Activated T-cell treated with anti-CD3 and anti-CD28 coated beads, Interleukin-2, amount 50 U/mL, for 48 hours (primary cell): ENCODE results near the gene SZT2.
"Not testable (repeated sequence)": the region's sequence is repeated elsewhere in the genome, so short reads cannot be mapped to it uniquely, and the experiment has no call there.

Experiments used
- DNase-seq, 2 experiments: peaks; one replicate each; pipeline ENCODE4 v3.0.0-alpha.2; 2020

SZT2 gene

DNA sequence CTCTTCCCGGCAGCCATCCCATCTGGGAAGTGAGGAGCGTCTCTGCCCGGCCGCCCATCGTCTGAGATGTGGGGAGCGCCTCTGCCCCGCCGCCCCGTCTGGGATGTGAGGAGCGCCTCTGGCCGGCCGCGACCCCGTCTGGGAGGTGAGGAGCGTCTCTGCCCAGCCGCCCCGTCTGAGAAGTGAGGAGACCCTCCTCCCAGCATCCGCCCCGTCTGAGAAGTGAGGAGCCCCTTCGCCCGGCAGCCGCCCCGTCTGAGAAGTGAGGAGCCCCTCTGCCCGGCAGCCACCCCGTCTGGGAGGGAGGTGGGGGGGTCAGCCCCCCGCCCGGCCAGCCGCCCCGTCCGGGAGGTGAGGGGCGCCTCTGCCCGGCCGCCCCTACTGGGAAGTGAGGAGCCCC is 112.1 kb downstream of the SZT2 start:
- DNase-seq, result not testable (repeated sequence)

DNA sequence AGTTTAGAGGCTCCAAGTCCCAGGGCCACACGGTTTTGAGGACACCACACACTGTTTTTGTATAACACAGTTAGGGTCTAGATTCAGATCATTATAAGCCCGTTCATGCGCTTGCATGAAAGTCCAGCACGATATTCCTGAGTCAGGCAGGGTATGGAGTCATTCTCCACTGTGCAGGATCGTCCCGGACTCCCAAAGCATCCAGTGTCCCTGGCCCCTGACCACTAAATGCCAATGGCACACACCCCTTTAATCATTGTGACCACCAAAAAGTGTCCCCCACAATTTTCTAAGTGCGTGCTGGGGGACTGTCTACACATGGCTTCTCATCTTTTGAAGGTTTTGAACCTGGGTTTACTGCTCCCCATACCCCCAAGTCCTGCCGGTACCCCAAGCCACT is 113.8 kb downstream of the SZT2 start:
- DNase-seq, result no peak
